Measurements from ENCODE around the gene MAN1A2.
A peak's percentile ranks its signal among the peaks of the same experiment; 100 is the strongest.
"Not testable (repeated sequence)": the region's sequence is repeated elsewhere in the genome, so short reads cannot be mapped to it uniquely, and the experiment has no call there.

MAN1A2 gene

DNA sequence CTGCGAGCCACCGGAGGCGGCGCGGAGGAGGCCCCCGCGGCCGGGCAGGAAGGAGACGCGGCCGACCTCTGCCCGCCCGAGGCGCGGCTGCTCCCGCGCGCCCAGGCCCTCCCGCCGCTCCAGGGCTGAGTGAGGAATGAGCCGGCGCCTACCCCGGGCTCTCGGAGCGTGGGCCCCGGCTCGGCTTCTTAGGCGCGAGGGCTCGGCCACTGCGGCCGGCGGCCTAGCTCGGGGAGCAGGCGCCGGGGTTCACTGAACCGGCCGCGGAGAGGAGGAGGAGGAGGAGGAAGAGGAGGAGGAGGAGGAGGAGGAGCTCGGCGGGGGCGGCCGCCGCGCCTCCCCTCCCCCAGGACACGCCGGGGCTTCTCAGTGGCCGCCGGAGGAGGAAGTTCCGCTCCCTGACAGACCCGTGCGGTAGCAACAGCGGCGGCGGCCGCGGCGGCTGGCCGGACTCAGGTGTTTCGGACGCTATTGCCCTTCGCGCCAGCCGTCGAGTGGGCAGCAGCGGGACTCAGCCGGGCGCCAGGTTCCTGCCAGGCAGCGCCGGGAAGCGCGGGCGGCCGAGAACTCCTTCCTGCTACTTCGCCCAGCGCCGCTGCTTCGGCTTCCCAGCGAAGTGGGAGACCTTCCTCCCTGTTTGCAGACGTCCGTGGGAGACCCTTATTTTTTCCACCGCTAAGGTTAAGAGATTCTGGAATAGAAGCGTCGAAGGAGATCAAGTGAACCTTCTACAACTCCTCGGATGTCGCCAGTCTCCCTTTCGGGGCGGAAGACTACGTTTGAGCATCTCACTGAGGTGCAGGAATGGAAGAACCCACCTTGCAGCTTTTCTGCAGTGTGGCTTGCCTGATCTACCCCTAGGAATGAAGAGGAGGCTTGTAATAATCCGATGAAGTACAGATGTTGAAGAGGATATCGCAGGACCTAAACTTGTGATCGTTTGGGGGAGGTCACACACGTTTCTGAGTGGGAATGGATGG lies at the start of gene MAN1A2:
Gene MAN1A2 (plus strand): TSS at position 404 of the 980 bp plus-strand sequence. CDS start 735 bp downstream, outside the sequence.
- peak; percentile 37 to 90 (median 74) for DNase-seq

DNA sequence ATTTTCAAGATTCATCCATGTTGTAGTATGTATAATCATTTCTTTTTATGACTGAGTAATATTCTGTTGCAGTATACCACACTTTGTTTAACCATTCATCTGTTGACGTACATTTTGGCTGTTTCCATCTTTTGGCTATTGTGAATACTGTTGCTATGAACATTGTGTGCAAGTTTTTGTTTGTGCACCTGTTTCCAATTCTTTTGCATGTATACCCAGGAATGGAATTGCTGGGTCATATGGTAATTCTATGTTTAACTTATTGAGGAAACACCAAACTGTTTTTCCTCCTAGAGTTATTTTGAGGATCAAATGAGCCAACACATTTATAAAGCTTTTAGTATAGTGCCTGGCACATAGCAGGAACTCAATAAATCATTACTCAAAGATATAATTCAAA lies 49.2 kb upstream of the MAN1A2 start:
- DNase-seq: no peak

DNA sequence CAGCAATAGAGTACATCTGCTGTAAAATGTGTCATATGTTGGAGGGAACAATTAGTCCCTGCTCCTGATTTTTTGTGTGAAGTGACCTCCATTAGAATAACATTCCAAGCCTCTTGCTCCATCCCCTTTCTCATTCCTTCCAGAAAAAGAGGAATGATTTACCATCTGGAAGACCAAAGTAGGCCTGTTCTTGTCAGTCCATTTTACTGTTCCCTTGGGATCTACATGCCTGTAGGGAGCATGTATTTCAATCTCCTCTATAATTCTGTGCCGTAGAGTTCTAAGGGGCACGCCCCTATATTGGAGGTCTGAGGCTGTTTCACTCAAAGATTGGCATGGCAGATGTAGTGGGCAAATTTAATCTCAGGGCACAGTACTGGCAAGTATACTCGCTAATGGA lies 48.8 kb upstream of the MAN1A2 start:
- DNase-seq: no peak

DNA sequence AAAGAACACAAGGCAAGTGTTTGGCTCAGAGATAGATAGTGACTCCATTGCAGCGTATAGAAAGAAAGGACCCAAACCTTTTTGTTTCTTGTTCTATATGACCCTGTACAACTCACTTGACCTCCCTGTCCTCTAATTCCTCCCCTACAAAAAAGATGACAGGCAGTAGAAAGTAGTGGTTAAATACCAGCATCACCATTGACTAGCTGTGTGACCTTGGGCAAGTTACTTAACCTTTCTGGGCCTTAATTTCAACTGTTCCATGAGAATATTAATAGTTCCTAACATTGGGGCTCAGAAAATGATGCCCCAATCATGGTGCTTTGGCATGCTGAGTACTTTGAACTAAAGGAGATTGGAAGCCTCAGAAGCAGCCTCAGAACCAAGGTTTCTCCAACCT lies 46.7 kb upstream of the MAN1A2 start:
- DNase-seq: no peak

DNA sequence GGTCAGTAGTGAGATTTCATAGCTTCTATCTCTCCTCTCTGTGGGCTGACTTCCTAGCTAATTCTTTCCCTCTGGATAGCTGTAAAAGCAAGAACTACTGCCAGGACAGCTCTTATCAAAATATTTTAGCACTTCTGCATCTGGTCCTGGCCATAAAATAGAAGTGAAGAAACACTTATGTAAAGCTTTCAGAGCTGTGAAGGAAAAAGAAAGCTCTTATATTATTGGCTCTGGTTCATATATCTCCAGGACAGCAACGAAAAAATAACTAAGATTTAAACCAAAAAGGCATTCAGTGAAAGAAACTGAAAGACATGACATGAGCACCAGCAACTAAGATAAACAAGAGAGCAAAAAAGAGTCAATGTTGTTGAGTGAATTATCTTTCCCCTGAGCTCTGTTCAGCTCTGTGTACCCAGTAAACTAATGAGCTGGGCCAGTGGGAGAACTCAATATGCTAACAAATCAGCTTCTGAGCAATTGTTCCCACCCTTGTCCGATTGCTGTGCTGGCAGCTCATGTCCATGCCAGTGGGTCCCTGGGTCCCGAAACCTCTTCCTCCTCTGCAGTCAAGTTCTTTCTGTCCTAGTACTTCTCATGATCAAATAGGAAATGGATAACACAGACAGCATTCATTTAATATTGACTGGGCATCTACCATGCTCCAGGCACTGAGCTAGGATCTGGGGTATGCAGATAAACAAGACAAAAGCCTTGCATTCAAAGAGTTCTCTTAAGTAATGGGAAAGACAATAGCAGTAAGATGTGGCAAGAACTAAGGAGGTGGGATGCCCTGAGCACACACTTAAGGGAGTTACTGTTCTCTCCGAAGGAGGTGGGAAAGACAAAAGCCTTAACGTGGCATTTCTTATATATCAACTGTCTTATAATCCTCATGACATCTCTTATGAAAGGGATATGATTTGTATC lies 45.3 kb upstream of the MAN1A2 start:
- no peak for DNase-seq

DNA sequence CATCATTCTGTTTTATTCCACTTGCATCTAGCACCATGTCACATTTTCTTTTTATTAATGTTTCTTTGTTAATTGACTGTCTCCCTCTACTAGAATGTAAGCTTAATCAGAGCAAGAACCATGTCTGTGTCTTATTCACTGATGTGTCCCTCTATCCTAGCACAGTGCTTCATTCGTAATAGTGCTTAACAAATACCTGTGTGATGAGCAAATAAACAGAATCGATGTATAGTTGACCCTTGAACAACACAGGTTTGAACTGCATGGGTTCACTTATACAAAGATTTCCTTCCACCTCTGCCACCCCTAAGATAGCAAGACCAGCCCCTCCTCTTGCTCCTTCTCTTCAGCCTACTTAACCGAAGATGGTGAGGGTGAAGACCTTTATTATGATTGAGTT lies 42.9 kb upstream of the MAN1A2 start:
- DNase-seq: no peak

DNA sequence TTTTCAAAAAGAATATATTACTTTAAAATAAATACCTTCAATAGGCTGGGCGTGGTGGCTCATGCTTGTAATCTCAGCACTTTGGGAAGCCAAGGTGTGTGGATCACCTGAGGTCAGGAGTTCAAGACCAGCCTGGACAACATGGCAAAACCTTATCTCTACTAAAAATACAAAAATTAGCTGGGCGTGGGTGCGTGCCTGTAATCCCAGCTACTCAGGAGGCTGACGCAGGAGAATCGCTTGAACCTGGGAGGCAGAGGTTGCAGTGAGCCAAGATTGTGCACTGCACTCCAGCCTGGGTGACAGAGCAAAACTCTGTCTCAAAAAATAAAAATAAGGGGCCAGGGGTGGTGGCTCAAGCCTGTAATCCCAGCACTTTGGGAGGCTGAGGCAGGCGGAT lies 41.2 kb upstream of the MAN1A2 start:
- not testable (repeated sequence) for DNase-seq

DNA sequence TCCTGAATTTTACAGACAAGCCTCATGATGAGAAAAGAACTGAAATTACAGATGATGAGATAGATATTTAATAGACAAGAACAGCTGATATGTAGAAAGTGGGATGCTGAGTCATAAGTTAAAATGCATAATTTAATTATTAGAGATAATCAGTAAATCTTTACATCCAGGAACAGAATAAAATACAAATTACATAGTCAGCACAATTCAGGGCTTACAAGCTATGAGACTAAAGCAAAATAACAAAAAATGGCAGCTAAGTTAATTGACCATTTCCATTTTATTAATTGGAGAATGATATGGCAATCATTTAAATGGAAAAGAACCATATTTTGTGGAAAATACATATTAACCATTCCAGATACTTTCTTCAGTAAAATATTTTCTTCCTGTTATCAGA lies 40.2 kb upstream of the MAN1A2 start:
- DNase-seq: no peak

DNA sequence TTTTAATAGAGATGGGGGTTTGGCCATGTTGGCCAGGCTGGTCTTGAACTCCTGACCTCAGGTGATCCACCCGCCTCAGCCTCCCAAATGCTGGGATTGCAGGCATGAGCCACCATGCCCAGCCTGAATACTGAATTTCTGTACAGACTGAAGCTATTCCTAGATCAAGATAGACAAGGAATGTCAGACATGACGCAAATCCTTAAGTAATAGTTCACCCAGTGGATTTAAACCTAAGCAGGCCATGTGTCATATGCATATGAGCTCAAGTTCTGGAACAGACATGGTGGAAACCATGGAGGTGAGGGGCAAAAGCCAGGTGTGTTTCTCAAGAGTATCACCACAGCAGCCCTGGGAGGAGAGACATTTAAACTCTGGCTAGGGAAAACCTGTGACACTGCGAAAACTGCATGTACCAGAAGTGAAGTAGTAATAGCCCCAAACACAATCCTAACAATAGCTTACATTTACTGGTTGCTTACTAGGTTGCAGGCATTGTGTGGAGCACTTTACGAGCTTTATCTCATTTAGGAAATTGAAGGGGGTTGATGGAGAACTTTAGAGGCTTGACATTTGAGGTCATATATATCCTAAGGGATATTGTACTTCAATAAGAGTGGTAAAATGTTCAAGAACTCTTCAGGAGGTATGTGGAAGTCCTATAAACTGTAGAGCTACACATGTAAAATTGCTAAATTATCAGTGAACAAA lies 31.7 kb upstream of the MAN1A2 start:
- DNase-seq: no peak

DNA sequence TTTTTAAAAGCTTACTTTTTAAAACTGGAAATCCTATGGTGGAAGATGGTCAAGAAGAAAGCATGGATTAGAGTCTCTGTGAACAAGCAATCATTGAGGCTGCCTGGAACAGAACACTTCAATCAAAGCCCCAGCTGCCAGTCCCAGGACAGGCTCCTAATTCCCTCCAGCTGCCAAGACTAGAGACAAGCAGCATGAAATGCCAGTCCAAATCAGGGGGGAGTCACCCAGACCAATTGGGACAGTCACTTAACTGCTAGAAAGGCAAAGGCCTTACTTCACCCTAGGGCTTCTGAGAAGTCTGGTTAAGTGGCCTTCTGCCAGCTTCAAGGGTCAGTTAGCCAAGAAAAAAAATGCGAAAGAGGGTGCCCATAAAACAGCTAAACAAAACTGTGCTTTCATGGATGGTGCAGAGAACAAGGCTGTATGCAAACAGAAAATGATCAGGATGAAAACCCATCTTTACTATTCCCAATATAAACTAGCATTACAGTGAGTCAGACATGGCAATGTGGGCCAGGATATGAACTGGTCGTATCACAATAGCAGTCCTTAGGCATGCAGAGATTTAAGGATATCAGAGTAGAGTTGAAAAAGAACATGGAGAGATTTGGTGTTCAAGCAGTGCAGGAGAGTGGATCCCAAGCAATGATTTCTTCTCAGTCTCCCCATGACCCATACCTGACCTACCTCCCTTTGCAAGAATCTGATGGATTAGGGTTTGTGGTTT lies 31.0 kb upstream of the MAN1A2 start:
- DNase-seq: peak in 22 of 56 donors; percentile 2 to 49 (median 22)

DNA sequence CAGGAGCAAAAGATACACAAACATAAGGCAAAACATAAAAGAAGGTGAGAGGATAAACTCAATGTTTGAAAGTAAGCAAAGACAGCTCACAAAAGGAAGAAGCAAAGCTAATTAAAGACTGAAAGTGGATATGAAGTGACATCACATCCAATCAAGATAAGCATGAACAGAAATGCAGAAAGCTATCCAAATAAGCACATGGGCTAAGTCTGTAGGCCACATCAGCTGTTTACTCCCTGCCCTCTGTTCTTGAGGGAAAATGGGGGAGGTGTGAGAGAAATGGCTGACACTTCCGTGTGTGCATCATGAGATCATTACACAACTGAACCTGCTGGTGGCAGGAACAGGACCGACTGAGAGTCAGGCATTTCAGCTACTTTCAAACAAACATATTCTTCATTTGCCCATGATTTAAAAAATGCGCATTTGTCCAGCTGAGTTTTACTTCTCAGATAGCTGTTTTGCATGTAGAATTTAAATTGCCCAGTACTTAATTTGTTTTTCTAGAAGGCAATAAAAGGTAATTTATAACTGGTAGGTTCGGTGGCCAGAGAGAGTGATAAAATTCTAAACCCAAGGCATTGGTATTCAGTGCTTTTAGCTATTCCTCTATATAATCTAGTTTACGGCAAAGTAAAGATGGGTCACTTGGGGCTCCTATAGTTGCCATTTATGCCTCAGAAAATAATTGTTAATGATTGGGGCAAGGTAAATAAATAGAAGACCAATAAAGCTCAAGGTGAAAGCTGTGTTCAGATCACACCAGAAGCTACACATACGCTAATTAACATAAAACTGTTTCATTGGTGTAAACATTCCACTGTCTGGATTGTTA lies 27.2 kb upstream of the MAN1A2 start:
- DNase-seq: peak in 4 of 56 donors; percentile 3 to 25 (median 12)

DNA sequence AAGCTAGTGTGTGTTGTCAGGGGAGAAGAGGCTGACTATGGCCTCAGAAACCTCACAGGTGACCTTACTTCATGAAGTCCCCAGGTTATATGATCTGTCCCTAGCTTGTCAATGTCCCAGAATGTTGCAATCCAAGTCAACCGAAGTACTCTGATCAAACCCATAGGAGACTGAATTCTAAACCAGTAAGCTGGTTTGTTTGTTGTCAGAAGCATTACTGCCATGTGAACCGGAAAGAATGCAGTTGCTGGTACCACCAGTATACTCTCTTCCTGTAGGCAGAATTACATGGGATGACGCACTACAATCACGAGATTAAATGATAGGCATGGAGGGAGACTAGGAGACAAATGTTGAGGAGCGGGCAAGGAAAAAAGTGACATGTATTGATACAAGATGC lies 26.1 kb upstream of the MAN1A2 start:
- DNase-seq: no peak

DNA sequence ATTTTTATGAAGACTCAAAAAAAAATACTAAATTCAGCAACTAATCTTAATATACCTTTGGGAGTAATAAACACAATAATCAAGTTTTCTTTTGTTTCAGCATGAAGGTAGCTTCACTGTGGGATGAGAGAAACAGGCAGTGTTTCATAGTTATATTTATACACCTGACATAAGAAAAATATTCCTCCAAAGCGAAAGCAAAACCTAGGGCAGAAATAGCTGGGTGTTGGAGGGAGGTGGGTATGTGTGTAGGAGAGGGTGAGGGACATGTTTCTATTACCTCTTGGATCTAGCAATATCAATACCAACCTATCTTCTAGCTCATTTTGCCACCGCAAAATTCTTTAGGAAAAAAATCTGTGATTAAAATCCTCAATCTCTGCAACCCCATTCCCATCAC lies 24.9 kb upstream of the MAN1A2 start:
- no peak for DNase-seq

DNA sequence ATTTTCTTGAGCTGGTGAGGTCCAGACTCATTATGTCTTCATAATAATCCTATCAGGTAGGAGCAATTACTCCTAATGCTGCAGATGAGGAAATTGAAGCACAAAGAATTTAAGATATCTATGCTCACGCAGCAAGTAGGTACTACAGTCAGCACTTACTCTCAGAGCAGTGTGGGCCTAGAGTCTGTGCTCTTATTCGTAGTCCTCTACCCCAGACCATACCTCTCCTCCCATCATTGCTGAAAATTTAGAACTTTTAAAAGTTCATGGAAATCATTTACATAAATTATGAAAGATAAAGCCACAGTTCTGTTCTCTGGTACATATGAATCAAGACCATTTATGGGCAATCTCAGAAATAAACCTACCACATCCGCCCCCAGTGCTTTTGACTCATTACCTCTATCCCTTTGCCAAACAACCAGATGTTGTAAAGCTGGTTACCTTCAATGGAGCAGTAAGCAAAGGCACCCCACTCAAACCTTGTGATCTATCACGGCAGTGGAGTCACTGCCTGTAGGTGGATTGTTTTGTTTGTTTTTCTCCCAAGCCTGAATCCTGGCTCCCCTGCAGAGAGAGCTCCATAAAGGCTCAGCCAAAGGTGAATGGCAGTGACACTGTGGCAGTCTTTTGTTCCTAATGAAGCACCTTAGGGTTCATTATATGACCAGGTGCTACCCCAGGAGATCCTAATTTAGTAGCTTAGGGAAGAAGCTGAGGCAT lies 20.9 kb upstream of the MAN1A2 start:
- no peak for DNase-seq

DNA sequence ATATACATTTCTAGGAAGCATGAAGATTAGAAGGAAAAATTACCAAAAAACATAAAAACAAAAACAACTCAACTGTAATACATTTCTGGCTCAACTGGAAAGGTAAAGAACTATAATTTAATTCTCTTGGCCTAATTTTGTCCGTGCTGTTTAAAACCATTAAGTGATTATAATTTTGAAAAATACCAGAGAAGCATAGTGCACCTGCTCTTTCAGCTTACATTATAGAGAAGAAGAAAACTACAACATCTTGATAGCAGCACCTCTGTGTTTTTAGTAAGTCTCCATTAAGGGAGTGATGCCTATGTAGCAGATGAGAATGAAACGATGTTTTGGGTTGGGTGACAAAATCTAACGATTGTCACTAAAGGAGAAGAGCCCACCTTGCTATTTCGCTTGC lies 19.3 kb upstream of the MAN1A2 start:
- no peak for DNase-seq

DNA sequence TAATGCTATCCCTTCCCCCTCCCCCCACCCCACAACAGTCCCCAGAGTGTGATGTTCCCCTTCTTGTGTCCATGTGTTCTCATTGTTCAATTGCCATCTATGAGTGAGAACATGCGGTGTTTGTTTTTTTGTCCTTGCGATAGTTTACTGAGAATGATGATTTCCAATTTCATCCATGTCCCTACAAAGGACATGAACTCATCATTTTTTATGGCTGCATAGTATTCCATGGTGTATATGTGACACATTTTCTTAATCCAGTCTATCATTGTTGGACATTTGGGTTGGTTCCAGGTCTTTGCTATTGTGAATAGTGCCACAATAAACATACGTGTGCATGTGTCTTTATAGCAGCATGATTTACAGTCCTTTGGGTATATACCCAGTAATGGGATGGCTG lies 14.6 kb upstream of the MAN1A2 start:
- DNase-seq: not testable (repeated sequence)

DNA sequence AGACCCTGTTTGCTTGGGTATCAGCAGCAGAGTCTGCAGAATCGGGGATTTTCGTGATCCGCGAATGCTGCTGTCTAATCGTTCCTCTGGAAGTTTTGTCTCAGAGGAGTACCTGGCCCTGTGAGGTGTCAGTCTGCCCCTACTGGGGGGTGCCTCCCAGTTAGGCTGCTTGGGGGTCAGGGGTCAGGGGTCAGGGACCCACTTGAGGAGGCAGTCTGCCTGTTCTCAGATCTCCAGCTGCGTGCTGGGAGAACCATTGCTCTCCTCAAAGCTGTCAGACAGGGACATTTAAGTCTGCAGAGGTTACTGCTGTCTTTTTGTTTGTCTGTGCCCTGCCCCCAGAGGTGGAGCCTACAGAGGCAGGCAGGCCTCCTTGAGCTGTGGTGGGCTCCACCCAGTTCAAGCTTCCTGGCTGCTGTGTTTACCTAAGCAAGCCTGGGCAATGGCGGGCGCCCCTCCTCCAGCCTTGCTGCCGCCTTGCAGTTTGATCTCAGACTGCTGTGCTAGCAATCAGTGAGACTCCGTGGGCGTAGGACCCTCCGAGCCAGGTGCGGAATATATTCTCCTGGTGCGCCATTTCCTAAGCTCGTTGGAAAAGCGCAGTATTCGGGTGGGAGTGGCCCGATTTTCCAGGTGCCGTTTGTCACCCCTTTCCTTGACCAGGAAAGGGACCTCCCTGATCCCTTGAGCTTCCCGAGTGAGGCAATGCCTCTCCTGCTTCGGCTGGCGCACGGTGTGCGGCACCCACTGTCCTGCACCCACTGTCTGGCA lies 9.2 kb upstream of the MAN1A2 start:
- DNase-seq: not testable (repeated sequence)

DNA sequence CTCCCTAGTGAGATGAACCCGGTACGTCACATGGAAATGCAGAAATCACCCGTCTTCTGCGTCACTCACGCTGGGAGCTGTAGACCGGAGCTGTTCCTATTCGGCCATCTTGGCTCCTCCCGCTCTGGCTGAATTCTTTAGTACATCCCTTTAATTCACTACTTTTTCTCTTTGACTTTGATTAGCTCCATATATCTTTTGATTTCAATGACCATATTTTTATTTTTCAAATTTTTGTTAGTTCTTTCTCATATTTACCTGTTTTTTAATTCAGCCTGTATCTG lies 8.7 kb upstream of the MAN1A2 start:
- DNase-seq: not testable (repeated sequence)

Data from amygdala (tissue), 56 donors.